HepG2 (cell line): ENCODE results near the gene MAPRE3. TPM values are rescaled to one million over a fixed set of nuclear protein-coding genes. Genes with fewer than 3 reads are reported as not detected.

Source experiments
- BRCA1 ChIP-seq: sonication (generic); formaldehyde crosslinking; IDR thresholded peaks from 2 replicates; pipeline ENCODE4 v1.4.0; 2020; ENCODE audit warnings: missing genetic modification reagents
- DNMT1 ChIP-seq: sonication (generic); formaldehyde crosslinking; IDR thresholded peaks from 2 replicates; pipeline ENCODE4 v1.5.1; 2020; ENCODE audit warnings: mild to moderate bottlenecking, missing genetic modification reagents
- DPF2 ChIP-seq: sonication (generic); formaldehyde crosslinking; IDR thresholded peaks from 2 replicates; pipeline ENCODE4 v1.4.0; 2020; ENCODE audit warnings: mild to moderate bottlenecking, low read depth, missing genetic modification reagents, borderline replicate concordance
- ERF ChIP-seq: IDR thresholded peaks from 2 replicates; pipeline ENCODE4 v1.6.1; 2018; ENCODE audit warnings: missing biosample characterization, missing genetic modification reagents
- ETS1 ChIP-seq: sonication (generic); formaldehyde crosslinking; IDR thresholded peaks from 2 replicates; pipeline ENCODE4 v1.4.0; 2020; ENCODE audit warnings: missing genetic modification reagents
- FOXA3 ChIP-seq: IDR thresholded peaks from 2 replicates; pipeline ENCODE4 v1.6.1; 2016; ENCODE audit warnings: missing genetic modification reagents, missing compliant biosample characterization
- FOXM1 ChIP-seq: sonication (generic); formaldehyde crosslinking; IDR thresholded peaks from 2 replicates; pipeline ENCODE4 v1.5.0; 2020; ENCODE audit warnings: missing genetic modification reagents
- KAT7 ChIP-seq: IDR thresholded peaks from 2 replicates; pipeline ENCODE4 v1.6.1; 2018; ENCODE audit warnings: borderline replicate concordance, missing compliant biosample characterization
- MED8 ChIP-seq: sonication (generic); formaldehyde crosslinking; IDR thresholded peaks from 2 replicates; pipeline ENCODE4 v1.8.1; 2023; ENCODE audit warnings: mild to moderate bottlenecking, missing genetic modification reagents; ENCODE audit not compliant: insufficient replicate concordance
- MXI1 ChIP-seq: IDR thresholded peaks from 3 replicates; pipeline ENCODE4 v1.6.1; 2012; ENCODE audit warnings: low read depth, low read length, inconsistent platforms, borderline replicate concordance
- PITX1 ChIP-seq: sonication (generic); formaldehyde crosslinking; IDR thresholded peaks from 2 replicates; pipeline ENCODE4 v1.5.1; 2020; ENCODE audit warnings: mild to moderate bottlenecking, missing genetic modification reagents
- POLR2AphosphoS2 ChIP-seq: IDR thresholded peaks from 2 replicates; pipeline ENCODE4 v1.6.1; 2011; ENCODE audit warnings: low read depth, low read length, improper control_type of control experiment
- RNF2 ChIP-seq: fragments of 450-650 bp; conservative IDR thresholded peaks from 2 replicates; pipeline ENCODE4 v1.6.1; 2016; ENCODE audit warnings: low read depth
- RXRB ChIP-seq: IDR thresholded peaks from 2 replicates; pipeline ENCODE4 v1.6.1; 2016; ENCODE audit warnings: borderline replicate concordance, missing genetic modification reagents, missing compliant biosample characterization
- SALL2 ChIP-seq: sonication (generic); formaldehyde crosslinking; IDR thresholded peaks from 2 replicates; pipeline ENCODE4 v1.8.1; 2023; ENCODE audit warnings: mild to moderate bottlenecking, missing genetic modification reagents, inconsistent platforms
- SAP130 ChIP-seq: IDR thresholded peaks from 2 replicates; pipeline ENCODE4 v1.6.1; 2016; ENCODE audit warnings: low read depth
- ZFY ChIP-seq: sonication (generic); formaldehyde crosslinking; IDR thresholded peaks from 2 replicates; pipeline ENCODE4 v1.4.0; 2020; ENCODE audit warnings: missing genetic modification reagents
- ZIK1 ChIP-seq: sonication (generic); formaldehyde crosslinking; IDR thresholded peaks from 2 replicates; pipeline ENCODE4 v1.5.0; 2020; ENCODE audit warnings: mild to moderate bottlenecking, low read depth, missing genetic modification reagents, borderline replicate concordance
- ZMYM3 ChIP-seq: sonication (generic); formaldehyde crosslinking; IDR thresholded peaks from 2 replicates; pipeline ENCODE4 v1.5.1; 2020; ENCODE audit warnings: mild to moderate bottlenecking, missing genetic modification reagents
- ZNF34 ChIP-seq: sonication (generic); formaldehyde crosslinking; IDR thresholded peaks from 2 replicates; pipeline ENCODE4 v1.4.0; 2020; ENCODE audit warnings: mild to moderate bottlenecking, missing genetic modification reagents, borderline replicate concordance
- ZNF431 ChIP-seq: sonication (generic); formaldehyde crosslinking; IDR thresholded peaks from 2 replicates; pipeline ENCODE4 v1.9.0; 2022; ENCODE audit warnings: missing genetic modification reagents, low read depth, mild to moderate bottlenecking, borderline replicate concordance
- ZNF44 ChIP-seq: sonication (generic); formaldehyde crosslinking; IDR thresholded peaks from 2 replicates; pipeline ENCODE4 v1.5.1; 2020; ENCODE audit warnings: mild to moderate bottlenecking, missing genetic modification reagents
- ZNF75D ChIP-seq: sonication (generic); formaldehyde crosslinking; IDR thresholded peaks from 2 replicates; pipeline ENCODE4 v1.8.1; 2023; ENCODE audit warnings: missing genetic modification reagents, mild to moderate bottlenecking, borderline replicate concordance
- ZNF773 ChIP-seq: sonication (generic); formaldehyde crosslinking; IDR thresholded peaks from 2 replicates; pipeline ENCODE4 v1.4.0; 2020; ENCODE audit warnings: missing genetic modification reagents, borderline replicate concordance
- ZUFSP ChIP-seq: sonication (generic); formaldehyde crosslinking; IDR thresholded peaks from 2 replicates; pipeline ENCODE4 v1.9.0; 2021; ENCODE audit warnings: missing genetic modification reagents, mild to moderate bottlenecking, borderline replicate concordance
- polyA plus RNA-seq, 8 experiments: library from polyadenylated mRNA; depleted of rRNA in 3 of 8; stranded (reverse) in 7 of 8; unstranded in 1 of 8; fragments of >200 nt; fragmentation: Illumina TruSeq in 4 of 8; extraction: Trizol in 4 of 8; gene quantifications; 2 replicates each; pipeline versions ENCODE4 v1.2.1 to v1.2.3, GENCODE V29; 2011 to 2016; ENCODE audit warnings: low read depth in 4 of 8, missing spikeins in 1 of 8, mixed read lengths in 1 of 8; ENCODE audit not compliant: insufficient read depth in 1 of 8
- total RNA-seq, 5 experiments: library from RNA; depleted of rRNA; stranded (reverse); fragments of >200 nt; fragmentation: Illumina TruSeq; extraction: Trizol; gene quantifications; 2 replicates each; pipeline ENCODE4 v1.2.3, GENCODE V29; 2016; ENCODE audit warnings: low read depth in 1 of 5

The MAPRE3 gene
- total and polyA plus RNA-seq, 2 of the 13 experiments (the other 11 are each of a cell fraction or from before 2014, with no cell fraction given), result 0.31 to 0.91 TPM

- TF ChIP-seq FOXM1 (CRISPR knock-in tag) (no peak), PITX1 (CRISPR knock-in tag) (peak; percentile 59; the same call in 1 of the 2 replicates), ZNF75D (CRISPR knock-in tag) (no peak), ERF (CRISPR knock-in tag) (no peak; the same call in 1 of the 2 replicates), MXI1 (peak; percentile 37; the same call in 1 of the 3 replicates), ZNF431 (CRISPR knock-in tag) (0 out of 2 replicates have a peak, but pooled peaks have one; percentile 1), ZMYM3 (CRISPR knock-in tag) (peak; percentile 50), BRCA1 (peak; percentile 94; the same call in 1 of the 2 replicates), MED8 (CRISPR knock-in tag) (peak; percentile 18), DNMT1 (CRISPR knock-in tag) (no peak), FOXA3 (CRISPR knock-in tag) (peak; percentile 35), ZNF34 (0 out of 2 replicates have a peak, but pooled peaks have one; percentile 3), KAT7 (CRISPR knock-in tag) (peak; percentile 92; the same call in 1 of the 2 replicates), ZNF773 (CRISPR knock-in tag) (peak; percentile 82; the same call in 1 of the 2 replicates), ZUFSP (no peak), POLR2AphosphoS2 (no peak), SALL2 (CRISPR knock-in tag) (no peak), RXRB (CRISPR knock-in tag) (no peak; the same call in 1 of the 2 replicates), SAP130 (CRISPR knock-in tag) (no peak), ZNF44 (CRISPR knock-in tag) (no peak), RNF2 (no peak; the same call in 1 of the 2 replicates), DPF2 (CRISPR knock-in tag) (no peak), ZIK1 (no peak), ZFY (peak; percentile 89; the same call in 1 of the 2 replicates), ETS1 (CRISPR knock-in tag) (no peak)
Observed at GRCh38 chr2:27049422-27050280, 79.2 kb downstream of the MAPRE3 start (continued).
